Muscle of leg (tissue), 11 donors: Measurements from ENCODE around the gene NCSTN. TPM values are rescaled to one million over a fixed set of nuclear protein-coding genes. Genes with fewer than 3 reads are reported as not detected.

ENCODE experiments used
- DNase-seq: peaks from one replicate; pipeline ENCODE4 v3.0.0; 2013
- H3K27ac ChIP-seq: one replicate; pipeline ENCODE4 v1.5.1; 2013; ENCODE audit warnings: mild to moderate bottlenecking, low read length, control low read depth
- H3K27me3 ChIP-seq: one replicate; pipeline ENCODE4 v1.6.1; 2013; ENCODE audit warnings: low read length; ENCODE audit not compliant: control insufficient read depth, insufficient read depth
- H3K36me3 ChIP-seq: one replicate; pipeline ENCODE4 v1.6.1; 2013; ENCODE audit warnings: low read length; ENCODE audit not compliant: control insufficient read depth, insufficient read depth
- H3K4me1 ChIP-seq: one replicate; pipeline ENCODE4 v1.6.1; 2013; ENCODE audit warnings: low read length; ENCODE audit not compliant: control insufficient read depth, insufficient read depth
- H3K4me3 ChIP-seq: one replicate; pipeline ENCODE4 v1.5.1; 2013; ENCODE audit warnings: low read length, control low read depth
- H3K9me3 ChIP-seq: replicated peaks from 2 replicates; pipeline ENCODE4 v1.6.1; 2013; ENCODE audit warnings: low read depth, low read length; ENCODE audit not compliant: control insufficient read depth
- WGBS: methylation state at CpG from one replicate; pipeline ENCODE4 v1.1.5; 2013; ENCODE audit warnings: missing lambda C conversion rate; ENCODE audit not compliant: insufficient coverage; 5-methylcytosine and 5-hydroxymethylcytosine counted together
- polyA plus RNA-seq, 8 donors: library from polyadenylated mRNA; unstranded; fragments of 120-200 nt; gene quantifications; one replicate each; pipeline versions ENCODE4 v1.2.1 to v1.2.3, GENCODE V29; 2013; ENCODE audit warnings: inconsistent platforms in 1 of 8, low replicate concordance in 1 of 8; ENCODE audit not compliant: insufficient read length in 8 of 8, insufficient read depth in 1 of 8
- total RNA-seq: library from RNA; stranded (reverse); fragments of 120-200 nt; gene quantifications from one replicate; pipeline ENCODE4 v1.2.4, GENCODE V29; 2013

Gene NCSTN
- total and polyA plus RNA-seq, 9 donors: 43.4 to 111 (median 98.4) TPM

- peaks cover 29% of the 10 kb centered on the region for H3K36me3 ChIP-seq
- no peaks in the 10 kb centered on the region for H3K9me3 ChIP-seq
- no peaks in the 10 kb centered on the region for H3K4me1 ChIP-seq
- H3K27me3 ChIP-seq: no peaks in the 10 kb centered on the region
- H3K4me3 ChIP-seq: no peak overlapping the region
- no CpG with 5 or more reads among the region's 6 CpGs for WGBS
- no peak overlapping the region for H3K27ac ChIP-seq
- no peak for DNase-seq
These were observed 20.4 kb upstream of the NCSTN start for GRCh38 chr1:160322831-160323230.

GRCh38 chr1:160325252-160325651 lies 17.9 kb upstream of the NCSTN start:
- H3K27me3 ChIP-seq: no peaks in the 10 kb centered on the region
- H3K4me1 ChIP-seq: no peaks in the 10 kb centered on the region
- no peak for DNase-seq
- 100% methylated on average over 1 of the region's 4 CpGs for WGBS
- no peak overlapping the region for H3K27ac ChIP-seq
- peaks cover 41% of the 10 kb centered on the region for H3K36me3 ChIP-seq
- H3K4me3 ChIP-seq: no peak overlapping the region
- no peaks in the 10 kb centered on the region for H3K9me3 ChIP-seq

DNA sequence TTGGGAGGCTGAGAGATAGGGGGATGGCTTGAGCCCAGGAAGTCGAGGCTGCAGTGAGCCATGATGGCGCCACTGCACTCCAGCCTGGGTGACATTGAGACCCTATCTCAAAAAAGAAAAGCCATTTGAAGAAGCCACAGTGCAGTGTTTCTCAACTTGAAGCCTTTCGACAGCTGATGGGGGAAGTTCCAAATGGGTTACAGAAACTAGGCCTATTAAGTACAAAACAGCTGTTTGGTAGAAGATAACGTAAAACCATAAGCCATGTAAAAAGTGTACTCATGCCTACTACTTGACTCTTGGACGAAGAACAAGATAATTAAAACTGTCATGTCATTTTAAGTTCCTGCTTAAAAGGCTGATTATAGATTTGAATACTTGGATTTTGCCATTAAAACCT lies 16.8 kb upstream of the NCSTN start:
- no peak overlapping the region for H3K27ac ChIP-seq
- WGBS: 71% methylated on average over 1 of the region's 5 CpGs
- no peaks in the 10 kb centered on the region for H3K27me3 ChIP-seq
- H3K9me3 ChIP-seq: no peaks in the 10 kb centered on the region
- H3K36me3 ChIP-seq: peaks cover 47% of the 10 kb centered on the region
- H3K4me3 ChIP-seq: no peak overlapping the region
- H3K4me1 ChIP-seq: no peaks in the 10 kb centered on the region
- DNase-seq: peak; percentile 32

DNA sequence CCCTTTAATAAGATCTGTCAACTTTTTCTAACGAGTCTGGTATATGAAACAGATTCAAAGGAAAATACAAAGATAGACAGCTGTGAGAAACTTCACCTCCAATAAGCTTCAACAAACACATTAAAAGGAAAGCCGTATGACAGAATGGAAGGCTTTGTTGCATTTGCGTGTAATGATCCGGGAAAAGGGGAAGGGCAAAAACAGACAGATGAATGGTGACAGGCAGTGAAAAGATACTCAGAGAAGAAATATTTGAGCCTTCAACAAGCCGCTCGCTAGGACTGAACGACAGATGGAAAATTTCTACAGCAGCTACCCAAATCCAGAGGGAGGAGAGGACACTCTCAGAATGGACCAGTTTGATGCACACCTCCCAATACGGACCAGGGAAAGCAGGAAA lies 15.0 kb upstream of the NCSTN start:
- WGBS: 53% methylated on average over 3 of the region's 8 CpGs
- no peak overlapping the region for H3K27ac ChIP-seq
- H3K9me3 ChIP-seq: no peaks in the 10 kb centered on the region
- H3K4me1 ChIP-seq: no peaks in the 10 kb centered on the region
- no peaks in the 10 kb centered on the region for H3K27me3 ChIP-seq
- H3K4me3 ChIP-seq: no peak overlapping the region
- DNase-seq: no peak
- H3K36me3 ChIP-seq: peaks cover 49% of the 10 kb centered on the region

GRCh38 chr1:160330119-160330518 lies 13.1 kb upstream of the NCSTN start:
- DNase-seq: no peak
- no peak overlapping the region for H3K27ac ChIP-seq
- no peaks in the 10 kb centered on the region for H3K27me3 ChIP-seq
- H3K4me1 ChIP-seq: no peaks in the 10 kb centered on the region
- no peaks in the 10 kb centered on the region for H3K9me3 ChIP-seq
- peaks cover 49% of the 10 kb centered on the region for H3K36me3 ChIP-seq
- H3K4me3 ChIP-seq: no peak overlapping the region

DNA sequence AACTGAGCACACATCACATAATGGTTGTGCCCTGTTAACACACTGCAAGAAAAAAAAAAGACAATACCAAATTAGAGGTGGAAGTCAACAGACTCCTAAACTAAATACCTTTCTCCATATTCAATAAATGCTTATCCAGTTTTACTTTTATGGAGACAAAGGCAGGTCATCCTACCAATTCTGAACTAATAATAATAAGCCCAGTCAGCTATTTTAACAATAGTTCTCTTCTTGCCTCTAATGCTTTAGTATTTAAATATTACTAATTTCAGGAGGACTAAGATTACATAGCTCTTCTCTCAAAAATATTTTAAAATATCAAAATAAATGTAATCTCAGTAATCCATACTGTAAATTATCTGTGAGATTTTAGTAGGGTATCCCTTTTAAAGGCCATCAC lies 10.7 kb upstream of the NCSTN start:
- Histone ChIP-seq H3K36me3 (peaks cover 43% of the 10 kb centered on the region), H3K27me3 (no peaks in the 10 kb centered on the region), H3K27ac (no peak overlapping the region), H3K4me1 (no peaks in the 10 kb centered on the region), H3K9me3 (no peaks in the 10 kb centered on the region), H3K4me3 (no peak overlapping the region)
- DNase-seq: no peak

DNA sequence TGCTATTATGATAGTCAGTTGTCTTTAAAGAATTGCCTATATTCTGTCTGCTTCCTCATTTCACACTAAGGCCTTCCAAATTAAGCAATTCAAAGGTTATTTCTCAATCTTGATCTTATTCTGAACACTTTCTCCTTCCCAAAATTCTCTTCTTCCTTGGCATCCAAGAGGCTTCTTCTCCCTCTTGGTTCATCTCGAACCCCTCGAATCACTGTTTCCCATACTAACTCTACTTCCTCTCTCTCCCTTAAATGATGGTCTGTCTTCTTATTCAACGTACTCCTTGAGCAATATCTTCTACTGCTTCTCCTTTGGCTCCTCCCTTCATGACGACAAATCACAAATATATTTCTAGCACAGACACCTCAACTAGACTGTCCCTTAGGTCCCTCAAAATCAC lies 4.6 kb upstream of the NCSTN start:
- peaks cover 27% of the 10 kb centered on the region for H3K36me3 ChIP-seq
- peaks cover 2% of the 10 kb centered on the region for H3K4me1 ChIP-seq
- WGBS: 87% methylated on average over 4 of the region's 4 CpGs
- no peaks in the 10 kb centered on the region for H3K27me3 ChIP-seq
- H3K9me3 ChIP-seq: no peaks in the 10 kb centered on the region
- no peak overlapping the region for H3K4me3 ChIP-seq
- no peak overlapping the region for H3K27ac ChIP-seq
- no peak for DNase-seq

GRCh38 chr1:160340146-160340545 lies 3.0 kb upstream of the NCSTN start:
- peaks cover 24% of the 10 kb centered on the region for H3K36me3 ChIP-seq
- no CpG with 5 or more reads among the region's 3 CpGs for WGBS
- H3K9me3 ChIP-seq: no peaks in the 10 kb centered on the region
- no peaks in the 10 kb centered on the region for H3K27me3 ChIP-seq
- no peak overlapping the region for H3K27ac ChIP-seq
- peaks cover 2% of the 10 kb centered on the region for H3K4me1 ChIP-seq
- no peak for DNase-seq
- no peak overlapping the region for H3K4me3 ChIP-seq

- H3K27ac ChIP-seq: no peak overlapping the region
- no peaks in the 10 kb centered on the region for H3K27me3 ChIP-seq
- H3K9me3 ChIP-seq: no peaks in the 10 kb centered on the region
- peaks cover 4% of the 10 kb centered on the region for H3K4me1 ChIP-seq
- WGBS: 63% methylated on average over 1 of the region's 2 CpGs
- H3K36me3 ChIP-seq: peaks cover 27% of the 10 kb centered on the region
- no peak for DNase-seq
- no peak overlapping the region for H3K4me3 ChIP-seq
These were observed 2.3 kb upstream of the NCSTN start for GRCh38 chr1:160340866-160341265.

DNA sequence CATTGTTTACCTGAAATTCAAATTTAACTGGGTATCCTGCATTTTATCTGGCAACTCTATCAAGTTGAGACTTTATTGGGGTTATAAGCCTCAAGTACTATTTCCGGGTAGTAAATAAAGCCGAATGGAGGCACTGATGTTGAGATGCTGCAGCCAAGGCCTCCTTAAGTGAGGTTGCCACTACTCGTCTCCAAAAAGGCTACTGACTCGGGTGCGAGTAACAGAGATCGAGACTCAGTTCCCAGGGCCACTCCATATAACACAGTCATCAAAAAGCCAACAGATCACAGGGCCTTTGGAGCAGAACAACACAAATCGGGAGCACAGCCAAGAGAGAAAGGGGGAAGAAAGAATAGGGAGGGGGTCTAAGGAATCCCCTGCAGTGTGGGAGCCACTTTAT lies 657 bp upstream of the NCSTN start:
- WGBS: 0% methylated on average over 2 of the region's 7 CpGs
- Histone ChIP-seq H3K27ac (peak overlapping the region; percentile 95), H3K4me1 (peaks cover 4% of the 10 kb centered on the region), H3K4me3 (peak overlapping the region; percentile 97), H3K9me3 (no peaks in the 10 kb centered on the region), H3K36me3 (peaks cover 35% of the 10 kb centered on the region), H3K27me3 (no peaks in the 10 kb centered on the region)
- DNase-seq: peak; percentile 52

DNA sequence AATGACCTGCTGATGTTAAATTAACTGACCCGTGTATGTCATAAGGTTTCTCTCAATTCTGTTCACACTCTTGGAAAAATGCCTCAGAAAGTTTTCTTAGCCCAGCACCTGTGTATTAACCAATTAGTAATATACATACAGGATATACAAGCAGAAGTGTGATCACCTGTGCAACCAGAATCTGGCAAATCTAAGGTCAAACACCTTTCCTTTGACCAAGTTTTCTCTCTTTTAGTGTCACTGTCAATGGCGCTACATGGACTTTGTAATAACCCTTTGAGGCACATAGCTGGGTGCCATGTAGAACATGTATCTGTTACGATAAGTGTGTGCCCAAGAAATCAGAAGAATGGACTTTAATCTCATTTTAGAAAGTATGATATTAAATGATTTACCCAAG lies 1.1 kb downstream of the NCSTN start:
- Histone ChIP-seq H3K36me3 (peaks cover 43% of the 10 kb centered on the region), H3K4me1 (peaks cover 4% of the 10 kb centered on the region), H3K4me3 (peak overlapping the region; percentile 97), H3K27ac (no peak overlapping the region), H3K9me3 (no peaks in the 10 kb centered on the region), H3K27me3 (no peaks in the 10 kb centered on the region)
- no peak for DNase-seq
- no CpG with 5 or more reads among the region's 3 CpGs for WGBS
